ENCODE measurements around the gene CYSTM1.

- TF ChIP-seq ZBTB49 (tag by site-specific recombination; IDR thresholded peaks at IDR 0.05; ENCODE audit: low read depth) (no peak), ZSCAN30 (tag by site-specific recombination; IDR thresholded peaks at IDR 0.05) (no peak), CTCF (tag by site-specific recombination; IDR thresholded peaks at IDR 0.05) (no peak), ZNF324 (tag by site-specific recombination; IDR thresholded peaks at IDR 0.05) (no peak), ZNF274 (IDR thresholded peaks at IDR 0.05; ENCODE audit: low read length) (no peak), ZNF274 (tag by site-specific recombination; IDR thresholded peaks at IDR 0.05; ENCODE audit: borderline replicate concordance) (no peak), ZFP37 (tag by site-specific recombination; IDR thresholded peaks at IDR 0.05) (no peak), TSHZ1 (tag by site-specific recombination; IDR thresholded peaks at IDR 0.05; ENCODE audit: borderline replicate concordance) (no peak), ZNF513 (tag by site-specific recombination; IDR thresholded peaks at IDR 0.05) (no peak), MYNN (tag by site-specific recombination; IDR thresholded peaks at IDR 0.05; ENCODE audit: borderline replicate concordance) (no peak), ZNF664 (tag by site-specific recombination; IDR thresholded peaks at IDR 0.05) (no peak), KLF10 (tag by site-specific recombination; IDR thresholded peaks at IDR 0.05) (no peak), ZBTB26 (tag by site-specific recombination; optimal IDR thresholded peaks at IDR 0.05) (no peak), ZNF423 (tag by site-specific recombination; IDR thresholded peaks at IDR 0.05) (no peak), ZNF248 (tag by site-specific recombination; IDR thresholded peaks at IDR 0.05) (no peak)
Measured at GRCh38 chr5:140205216-140205615, 30.2 kb downstream of the CYSTM1 start.
